Hematopoietic multipotent progenitor cell treated with erythropoietin and hydrocortisone succinate and interleukin-3 and kit ligand, for 15 days (in vitro differentiated cells): ENCODE data around the gene IFNA7.
"Not testable (repeated sequence)": the region's sequence is repeated elsewhere in the genome, so short reads cannot be mapped to it uniquely, and the experiment has no call there.

ENCODE experiments used
- DNase-seq: peaks from one replicate; pipeline ENCODE4 v3.0.0-alpha.2; 2015; ENCODE audit warnings: low spot score

The IFNA7 gene

DNA sequence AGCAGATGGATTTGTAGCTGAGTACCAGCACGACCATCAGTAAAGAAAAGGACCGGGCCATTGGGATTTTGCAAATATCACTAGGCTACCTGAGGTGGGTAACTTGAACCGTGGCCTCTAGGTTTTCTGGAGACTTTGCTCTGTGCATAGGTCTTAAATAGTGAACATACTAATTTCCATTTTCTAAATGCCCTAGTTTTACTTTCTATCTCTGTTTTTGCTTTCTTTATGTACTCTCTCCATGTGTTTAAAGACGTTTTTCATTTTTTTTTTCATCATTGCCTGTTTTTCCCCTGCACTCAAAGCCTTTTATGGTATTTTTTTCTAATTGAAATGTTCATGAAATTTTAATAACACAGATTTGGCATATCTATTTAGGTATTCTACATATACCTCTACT lies at the start of gene IFNA7:
TSS of gene IFNA7 (minus strand) at position 101 of the 400 bp plus-strand sequence. CDS start at position 61, 40 bp downstream.
- not testable (repeated sequence) for DNase-seq

DNA sequence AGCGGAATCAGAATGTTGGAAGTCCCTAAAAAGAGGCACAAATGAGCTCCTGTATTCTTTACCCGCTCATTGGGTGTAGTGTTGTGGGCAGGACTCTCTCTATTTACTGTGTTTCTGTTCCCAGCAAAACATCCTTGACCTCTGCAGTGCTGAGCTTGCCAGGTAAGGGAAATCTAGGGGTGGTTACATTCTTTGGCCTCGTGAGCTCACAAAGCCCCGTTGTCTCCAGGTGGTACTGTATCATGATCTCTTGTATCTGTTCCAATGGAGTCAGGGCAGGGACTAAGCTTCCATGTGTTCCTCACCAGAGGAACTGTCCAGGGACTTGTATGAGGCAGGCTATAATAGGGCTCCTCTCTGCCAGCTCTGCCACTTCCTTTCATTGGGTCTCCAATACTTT lies 49.6 kb upstream of the IFNA7 start:
- DNase-seq, result no peak

DNA sequence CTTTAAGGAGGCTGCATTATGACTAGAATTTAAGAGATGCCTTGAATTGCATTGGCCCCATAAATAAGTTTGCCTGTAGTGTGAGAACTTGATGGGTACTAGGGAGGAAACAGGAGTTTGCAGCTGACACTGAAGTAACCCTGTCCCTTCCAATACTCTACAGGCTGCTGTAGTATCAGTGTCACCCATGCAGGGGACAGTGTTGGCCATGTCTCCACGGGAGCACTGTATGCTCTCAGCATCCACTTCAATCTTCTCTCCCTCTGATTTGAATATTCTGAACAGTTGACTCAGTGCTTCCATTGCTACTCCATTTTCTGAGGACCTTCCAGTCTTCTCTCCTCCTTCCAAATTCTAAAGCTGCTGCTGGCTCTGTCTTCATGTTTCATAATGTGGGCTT lies 49.2 kb upstream of the IFNA7 start:
- DNase-seq, result no peak

DNA sequence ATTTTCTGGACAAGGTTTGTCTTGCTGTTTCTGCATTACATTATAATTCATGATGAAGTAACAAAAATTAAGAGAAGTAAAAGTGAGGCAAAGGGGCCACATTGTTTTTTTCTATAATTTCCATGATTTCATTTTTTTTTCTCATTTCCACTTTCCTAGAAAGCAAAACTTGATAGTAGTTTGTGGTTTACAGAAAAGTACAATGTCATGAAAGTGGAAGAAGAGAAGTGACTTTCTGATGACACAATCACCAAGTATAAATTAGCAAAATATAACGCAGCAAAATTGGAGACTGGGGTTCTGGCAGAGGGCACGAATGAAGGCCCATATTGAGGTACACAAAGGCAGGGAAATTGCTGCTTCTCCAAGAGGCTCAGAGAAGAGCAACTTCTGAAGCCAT lies 42.8 kb upstream of the IFNA7 start:
- DNase-seq, result no peak

DNA sequence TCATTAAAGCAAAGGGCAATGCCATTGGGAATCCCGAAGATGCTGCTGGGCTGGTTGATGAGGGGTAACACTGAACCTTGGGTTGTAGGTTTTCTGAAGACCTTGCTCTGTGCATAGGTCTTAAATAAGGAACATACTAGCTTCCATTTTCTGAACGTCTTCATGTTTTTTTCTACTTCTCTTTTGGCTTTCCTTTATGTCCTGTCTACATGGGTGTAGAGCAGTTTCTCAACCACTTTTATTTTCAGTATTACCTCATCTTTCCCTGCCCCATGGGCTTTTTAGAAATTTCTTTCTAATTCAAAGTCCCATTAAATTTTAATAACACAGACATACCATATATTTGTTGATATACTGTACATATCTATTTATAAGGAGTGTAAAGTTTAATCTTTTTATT lies 37.9 kb upstream of the IFNA7 start, which contains the start of gene IFNA14:
TSS of gene IFNA14 (minus strand) at position 95 of the 400 bp plus-strand sequence. CDS start at position 25, 70 bp downstream.
- DNase-seq, result no peak

DNA sequence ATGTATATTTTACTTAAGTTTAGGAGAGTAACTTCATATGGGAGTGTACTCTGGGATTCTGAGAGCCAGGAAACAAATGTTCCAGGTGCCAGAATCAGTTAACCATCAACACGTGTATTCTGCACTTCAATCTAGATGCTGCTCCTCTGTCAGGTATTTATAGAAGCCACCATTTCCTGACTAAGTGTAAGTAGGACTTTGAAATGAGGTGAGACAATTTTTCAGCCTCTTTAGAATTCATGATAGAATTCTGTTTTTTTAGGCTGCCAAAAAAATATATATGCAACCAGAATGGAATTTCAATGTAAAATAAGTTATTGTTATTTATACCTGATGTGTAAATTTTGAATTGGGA lies 34.3 kb upstream of the IFNA7 start:
- DNase-seq, result not testable (repeated sequence)

DNA sequence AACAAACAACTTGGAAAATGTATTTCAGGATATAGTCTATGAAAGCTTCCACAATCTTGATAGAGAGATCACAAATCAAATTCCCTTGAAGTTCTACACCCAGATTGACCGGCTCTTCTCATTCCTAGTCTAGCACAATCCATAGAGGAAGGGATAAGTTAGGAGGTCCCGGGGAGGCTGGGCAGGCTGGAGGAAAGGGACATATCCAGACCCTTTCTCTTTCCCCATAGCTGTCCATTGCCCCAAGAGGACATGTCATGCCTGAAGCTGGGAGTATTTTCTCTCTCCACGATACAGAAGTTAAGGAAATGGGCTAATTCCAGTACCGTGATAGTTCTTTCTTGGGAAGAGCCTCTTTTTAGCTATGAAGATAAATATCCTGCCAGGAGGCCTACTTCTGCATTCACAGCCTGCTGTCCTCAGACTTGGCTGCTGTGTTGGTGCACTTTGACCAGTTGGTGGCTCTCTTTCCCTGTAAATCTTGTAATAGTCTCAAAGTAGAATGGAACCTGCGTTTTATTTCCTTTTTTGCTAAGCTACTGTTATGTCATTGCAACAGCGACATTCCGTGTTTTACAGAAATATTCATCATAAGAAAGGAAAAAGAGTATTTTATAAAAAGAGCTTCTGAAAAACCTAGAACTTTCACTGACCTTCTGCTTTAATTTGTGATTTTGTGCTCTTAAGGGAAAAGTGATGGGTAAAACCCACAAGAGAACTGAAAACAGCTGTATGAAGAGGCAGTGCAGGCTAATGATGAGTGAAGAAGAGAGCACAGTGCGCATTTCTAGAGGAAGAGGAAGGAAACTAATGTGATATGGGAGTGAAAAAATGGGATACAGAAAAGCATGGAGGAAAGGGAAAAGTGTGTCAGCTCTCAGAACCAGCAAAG lies 33.7 kb upstream of the IFNA7 start:
- not testable (repeated sequence) for DNase-seq

DNA sequence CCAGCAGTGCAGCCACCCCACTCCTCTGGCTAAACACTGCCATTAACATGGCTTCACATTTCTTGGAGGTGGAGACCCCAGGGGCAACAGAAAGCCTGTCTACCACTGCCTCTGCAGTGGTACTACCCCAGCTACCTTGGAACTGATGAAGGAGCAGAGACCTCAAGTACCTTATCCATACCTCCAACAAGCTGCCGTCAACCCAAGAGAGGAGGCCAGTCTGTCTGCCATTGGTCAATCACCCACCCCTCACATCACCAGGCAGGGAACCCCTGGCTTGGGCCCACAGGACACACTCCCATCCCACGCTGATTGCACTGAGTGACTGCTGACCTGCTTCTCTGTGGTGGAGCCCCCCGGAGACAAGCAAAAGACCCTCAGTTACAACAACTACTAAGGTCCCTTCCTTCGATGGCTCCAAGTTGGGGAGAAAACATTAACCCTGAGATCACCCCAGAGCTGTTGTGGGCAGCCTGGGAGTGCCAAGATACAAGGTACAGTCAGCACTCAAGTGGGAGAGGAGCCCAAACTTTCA lies 32.2 kb upstream of the IFNA7 start:
- DNase-seq, result no peak

DNA sequence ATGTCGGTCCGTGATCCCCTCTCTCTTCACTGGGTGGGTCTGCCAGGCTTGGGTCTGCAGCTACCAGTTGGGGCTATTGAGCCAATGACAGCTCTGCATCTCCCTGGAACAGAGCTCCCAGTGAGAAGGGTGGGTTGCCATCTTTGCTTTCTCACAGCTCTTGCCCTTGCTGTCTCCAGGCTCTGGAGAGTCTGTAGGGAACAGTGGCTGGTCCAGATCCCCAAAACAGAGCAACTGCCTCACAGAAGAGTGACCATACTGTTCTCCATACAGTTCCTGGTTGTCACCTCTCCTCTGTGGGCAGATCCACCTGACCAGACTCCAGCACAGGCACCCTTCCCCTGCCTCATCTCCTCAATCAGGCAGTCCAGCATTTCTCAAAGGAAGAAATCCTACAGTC lies 31.3 kb upstream of the IFNA7 start:
- DNase-seq, result no peak

DNA sequence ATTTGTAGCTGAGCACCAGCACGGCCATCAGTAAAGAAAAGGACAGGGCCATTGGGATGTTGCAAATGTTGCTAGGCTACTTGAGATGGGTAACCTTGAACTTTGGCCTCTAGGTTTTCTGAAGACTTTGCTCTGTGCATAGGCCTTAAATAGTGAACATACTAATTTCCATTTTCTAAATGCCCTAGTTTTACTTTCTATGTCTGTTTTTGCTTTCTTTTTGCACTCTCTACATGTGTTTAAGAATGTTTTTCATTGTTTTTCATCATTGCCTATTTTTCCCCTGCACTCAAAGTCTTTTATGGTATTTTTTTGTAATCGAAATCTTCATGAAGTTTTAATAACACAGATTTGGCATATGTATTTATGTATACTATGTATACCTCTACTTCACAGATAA lies 26.1 kb upstream of the IFNA7 start, which contains the start of gene IFNA17:
TSS of gene IFNA17 (minus strand) at position 101 of the 400 bp plus-strand sequence. CDS start at position 52, 49 bp downstream.
- DNase-seq, result no peak

DNA sequence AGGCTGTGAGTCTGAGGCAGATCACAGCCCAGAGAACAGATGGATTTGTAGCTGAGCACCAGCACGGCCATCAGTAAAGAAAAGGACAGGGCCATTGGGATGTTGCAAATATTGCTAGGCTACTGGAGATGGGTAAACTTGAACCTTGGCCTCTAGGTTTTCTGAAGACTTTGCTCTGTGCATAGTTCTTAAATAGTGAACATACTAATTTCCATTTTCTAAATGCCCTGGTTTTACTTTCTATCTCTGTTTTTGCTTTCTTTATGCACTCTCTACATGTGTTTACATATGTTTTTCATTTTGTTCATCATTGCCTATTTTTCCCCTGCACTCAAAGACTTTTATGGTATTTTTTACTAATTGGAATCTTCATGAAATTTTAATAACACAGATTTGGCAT lies 15.2 kb upstream of the IFNA7 start, which contains the start of gene IFNA16:
TSS of gene IFNA16 (minus strand) at position 101 of the 400 bp plus-strand sequence. CDS start at position 95, 6 bp downstream.
- not testable (repeated sequence) for DNase-seq

DNA sequence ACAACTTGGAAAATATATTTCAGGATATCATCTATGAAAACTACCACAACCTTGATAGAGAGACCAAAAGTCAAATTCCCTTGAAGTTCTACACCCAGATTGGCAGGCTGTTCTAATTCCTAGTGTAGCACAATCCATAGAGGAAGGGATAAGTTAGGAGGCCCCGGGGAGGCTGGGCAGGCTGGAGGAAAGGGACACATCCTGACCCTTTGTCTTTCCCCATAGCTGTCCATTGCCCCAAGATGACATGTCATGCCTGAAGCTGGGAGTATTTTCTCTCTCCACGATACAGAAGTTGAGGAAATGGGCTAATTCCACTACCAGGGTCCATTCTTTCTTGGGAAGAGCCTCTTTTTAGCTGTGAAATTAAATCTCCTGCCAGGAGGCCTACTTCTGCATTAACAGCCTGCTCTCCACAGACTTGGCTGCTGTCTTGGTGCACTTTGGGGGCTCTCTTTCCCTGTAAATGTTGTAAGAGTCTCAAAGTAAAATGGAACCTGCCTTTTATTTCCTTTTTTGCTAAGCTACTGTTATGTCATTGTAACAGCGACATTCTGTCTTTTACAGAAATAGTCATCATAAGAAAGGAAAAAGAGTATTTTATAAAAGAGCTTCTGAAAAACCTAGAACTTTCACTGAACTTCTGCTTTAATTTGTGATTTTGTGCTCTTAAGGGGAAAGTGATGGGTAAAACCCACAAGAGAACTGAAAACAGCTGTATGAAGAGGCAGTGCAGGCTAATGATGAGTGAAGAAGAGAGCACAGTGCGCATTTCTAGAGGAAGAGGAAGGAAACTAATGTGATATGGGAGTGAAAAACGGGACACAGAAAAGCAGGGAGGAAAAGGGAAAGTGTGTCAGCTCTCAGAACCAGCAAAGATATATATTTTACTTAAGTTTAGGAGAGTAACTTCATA lies 11.7 kb upstream of the IFNA7 start:
- not testable (repeated sequence) for DNase-seq

DNA sequence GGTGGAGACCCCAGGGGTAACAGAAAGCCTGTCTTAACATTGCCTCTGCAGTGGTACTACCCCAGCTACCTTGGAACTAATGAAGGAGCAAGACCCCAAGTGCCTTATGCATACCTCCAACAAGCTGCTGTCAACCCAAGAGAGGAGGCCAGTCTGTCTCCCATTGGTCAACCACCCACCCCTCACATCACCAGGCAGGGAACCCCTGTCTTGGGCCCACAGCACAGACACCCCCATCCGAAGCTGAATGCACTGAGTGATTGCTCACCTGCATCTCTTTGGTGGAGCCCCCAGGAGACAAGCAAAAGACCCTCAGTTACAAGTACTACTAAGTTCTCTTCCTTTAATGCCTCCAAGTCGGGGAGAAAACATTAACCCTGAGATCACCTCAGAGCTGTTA lies 10.2 kb upstream of the IFNA7 start:
- not testable (repeated sequence) for DNase-seq

DNA sequence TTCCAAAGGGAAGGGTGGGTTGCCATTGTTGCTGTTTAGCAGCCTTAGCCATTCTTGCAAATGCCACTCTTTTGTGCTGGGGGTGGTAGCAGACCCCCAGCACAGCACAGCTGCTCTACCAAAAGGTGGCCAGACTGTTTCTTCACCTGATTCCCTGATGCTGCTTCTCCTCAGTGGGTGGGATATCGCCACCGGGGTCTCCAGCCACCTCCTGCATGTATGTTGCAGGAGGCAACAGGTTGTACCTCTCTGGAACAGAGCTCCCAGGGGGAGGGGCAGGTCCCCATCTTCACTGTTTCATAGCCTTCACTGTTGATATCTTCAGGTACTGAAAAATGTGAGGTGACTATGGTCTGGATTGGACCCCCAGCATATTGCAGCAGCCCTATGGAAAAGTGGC lies 8.8 kb upstream of the IFNA7 start:
- DNase-seq, result not testable (repeated sequence)

DNA sequence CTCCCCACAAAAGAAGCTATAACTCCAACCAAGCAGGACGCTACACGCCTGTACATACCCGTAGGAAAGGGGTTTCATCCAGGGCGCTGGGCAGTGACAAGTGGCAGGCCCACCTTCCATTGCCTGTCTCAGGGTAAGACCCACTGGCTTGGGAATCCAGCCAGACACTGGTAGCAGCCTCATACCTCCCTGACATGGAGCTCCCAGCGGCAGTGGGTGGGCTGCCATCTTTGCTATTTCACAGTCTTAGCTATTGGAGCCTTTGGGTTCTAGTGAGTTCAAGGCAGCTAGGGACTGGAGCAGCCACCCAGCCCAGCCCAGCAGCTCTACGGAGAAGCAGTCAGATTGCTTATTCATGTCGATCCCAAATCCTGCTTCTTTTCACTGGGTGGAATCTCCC lies 8.3 kb upstream of the IFNA7 start:
- no peak for DNase-seq

DNA sequence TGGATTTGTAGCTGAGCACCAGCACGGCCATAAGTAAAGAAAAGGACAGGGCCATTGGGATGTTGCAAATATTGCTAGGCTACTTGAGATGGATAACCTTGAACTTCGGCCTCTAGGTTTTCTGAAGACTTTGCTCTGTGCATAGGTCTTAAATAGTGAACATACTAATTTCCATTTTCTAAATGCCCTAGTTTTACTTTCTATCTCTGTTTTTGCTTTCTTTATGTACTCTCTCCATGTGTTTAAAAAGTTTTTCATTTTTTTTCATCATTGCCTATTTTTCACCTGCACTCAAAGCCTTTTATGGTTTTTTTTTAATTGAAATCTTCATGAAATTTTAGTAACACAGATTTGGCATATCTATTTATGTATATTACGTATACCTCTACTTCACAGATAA lies 5.0 kb upstream of the IFNA7 start, which contains the start of gene IFNA10:
TSS of gene IFNA10 (minus strand) at position 101 of the 400 bp plus-strand sequence. CDS start at position 55, 46 bp downstream.
- not testable (repeated sequence) for DNase-seq

DNA sequence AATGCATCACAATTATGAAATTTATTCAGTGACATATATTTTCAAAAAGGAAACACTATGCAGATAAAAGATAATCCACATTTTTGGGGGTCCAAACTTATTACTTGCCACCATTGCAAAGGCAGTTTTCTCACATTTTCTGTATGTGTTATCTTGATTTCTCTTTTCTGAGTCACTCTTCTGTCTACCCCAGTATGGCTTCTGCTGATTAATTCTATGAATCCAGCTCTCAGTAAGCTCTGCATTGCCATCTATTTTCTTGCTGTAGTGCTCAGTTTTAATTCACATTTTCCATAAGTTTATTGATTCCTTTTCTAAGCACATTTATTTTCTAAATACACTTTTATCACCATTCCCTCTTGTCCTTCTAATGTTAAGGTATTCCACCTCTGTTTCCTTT lies 3.2 kb upstream of the IFNA7 start:
- no peak for DNase-seq

DNA sequence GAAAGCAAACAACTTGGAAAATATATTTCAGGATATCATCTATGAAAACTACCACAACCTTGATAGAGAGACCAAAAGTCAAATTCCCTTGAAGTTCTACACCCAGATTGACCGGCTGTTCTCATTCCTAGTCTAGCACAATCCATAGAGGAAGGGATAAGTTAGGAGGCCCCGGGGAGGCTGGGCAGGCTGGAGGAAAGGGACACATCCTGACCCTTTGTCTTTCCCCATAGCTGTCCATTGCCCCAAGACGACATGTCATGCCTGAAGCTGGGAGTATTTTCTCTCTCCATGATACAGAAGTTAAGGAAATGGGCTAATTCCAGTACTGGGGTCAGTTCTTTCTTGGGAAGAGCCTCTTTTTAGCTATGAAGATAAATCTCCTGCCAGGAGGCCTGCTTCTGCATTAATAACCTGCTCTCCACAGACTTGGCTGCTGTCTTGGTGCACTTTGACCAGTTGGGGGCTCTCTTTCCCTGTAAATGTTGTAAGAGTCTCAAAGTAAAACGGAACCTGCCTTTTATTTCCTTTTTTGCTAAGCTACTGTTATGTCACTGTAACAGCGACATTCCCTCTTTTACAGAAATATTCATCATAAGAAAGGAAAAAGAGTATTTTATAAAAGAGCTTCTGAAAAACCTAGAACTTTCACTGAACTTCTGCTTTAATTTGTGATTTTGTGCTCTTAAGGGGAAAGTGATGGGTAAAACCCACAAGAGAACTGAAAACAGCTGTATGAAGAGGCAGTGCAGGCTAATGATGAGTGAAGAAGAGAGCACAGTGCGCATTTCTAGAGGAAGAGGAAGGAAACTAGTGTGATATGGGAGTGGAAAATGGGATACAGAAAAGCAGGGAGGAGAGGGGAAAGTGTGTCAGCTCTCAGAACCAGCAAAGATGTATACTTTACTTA lies 6.9 kb downstream of the IFNA7 start:
- not testable (repeated sequence) for DNase-seq

DNA sequence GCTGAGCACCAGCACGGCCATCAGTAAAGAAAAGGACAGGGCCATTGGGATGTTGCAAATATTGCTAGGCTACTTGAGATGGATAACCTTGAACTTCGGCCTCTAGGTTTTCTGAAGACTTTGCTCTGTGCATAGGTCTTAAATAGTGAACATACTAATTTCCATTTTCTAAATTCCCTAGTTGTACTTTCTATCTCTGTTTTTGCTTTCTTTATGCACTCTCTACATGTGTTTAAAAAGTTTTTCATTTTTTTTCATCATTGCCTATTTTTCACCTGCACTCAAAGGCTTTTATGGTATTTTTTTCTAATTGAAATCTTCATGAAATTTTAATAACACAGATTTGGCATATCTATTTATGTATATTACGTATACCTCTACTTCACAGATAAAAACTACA lies 14.5 kb downstream of the IFNA7 start, which contains the start of gene IFNA4:
TSS of gene IFNA4 (minus strand) at position 101 of the 400 bp plus-strand sequence. CDS start at position 45, 56 bp downstream.
- DNase-seq, result not testable (repeated sequence)
